GM13976 (cell line): ENCODE measurements around the gene PRR13.

Experiments
- DNase-seq: peaks from one replicate; pipeline ENCODE4 v3.0.0; 2012; ENCODE audit warnings: low spot score
- CTCF ChIP-seq: IDR thresholded peaks from 2 replicates; pipeline ENCODE4 v1.5.1; 2012; ENCODE audit warnings: borderline replicate concordance, mild to moderate bottlenecking; ENCODE audit not compliant: insufficient read depth; ENCODE audit errors: extremely low read depth, missing control alignments, control extremely low read depth
- in situ Hi-C: fragments of 300-500 bp; cut with MboI; formaldehyde crosslinking; loops from one replicate; pipeline ENCODE4 v1.12.0; 2022; ENCODE audit warnings: low sequenced_read_pairs, mixed read lengths, inconsistent platforms; ENCODE audit not compliant: unreplicated experiment

PRR13 gene

GRCh38 chr12:53472056-53472582 lies 30.6 kb downstream of the PRR13 start:
- in situ Hi-C loops = no loop called here

GRCh38 chr12:53474077-53474476 lies 32.5 kb downstream of the PRR13 start:
- in situ Hi-C loops = no loop called here
- no peak for TF ChIP-seq CTCF
- no peak for DNase-seq

More at GRCh38 chr12:53472056-53472582, 30.6 kb downstream of the PRR13 start:
- DNase-seq = no peak
- TF ChIP-seq CTCF = no peak

- TF ChIP-seq CTCF = no peak
- DNase-seq = no peak
- in situ Hi-C loops = no loop called here
Observed at GRCh38 chr12:53474819-53475218, 33.3 kb downstream of the PRR13 start.

- no peak for DNase-seq
- in situ Hi-C loops = no loop called here
- no peak for TF ChIP-seq CTCF
Observed at GRCh38 chr12:53476769-53477209, 35.3 kb downstream of the PRR13 start.

- no peak for TF ChIP-seq CTCF
- in situ Hi-C loops = no loop called here
- no peak for DNase-seq
Observed at GRCh38 chr12:53478865-53479264, 37.3 kb downstream of the PRR13 start.

- in situ Hi-C loops = no loop called here
- TF ChIP-seq CTCF = no peak
- no peak for DNase-seq
Observed at GRCh38 chr12:53479331-53479730, 37.8 kb downstream of the PRR13 start.
